ENCODE results near the gene CFAP298.
"Not testable (repeated sequence)": the region's sequence is repeated elsewhere in the genome, so short reads cannot be mapped to it uniquely, and the experiment has no call there.

Gene CFAP298

GRCh38 chr21:32566741-32567389 lies 45.3 kb downstream of the CFAP298 start:
- no peak for DNase-seq (ENCODE audit: low read depth)

GRCh38 chr21:32565856-32566465 lies 46.2 kb downstream of the CFAP298 start:
- DNase-seq (ENCODE audit: low read depth) = peak; percentile 31

- DNase-seq (ENCODE audit: low read depth) = no peak
Measured at GRCh38 chr21:32562915-32563314, 49.3 kb downstream of the CFAP298 start.

- peak; percentile 82 for DNase-seq (ENCODE audit: low read depth)
Measured at GRCh38 chr21:32562426-32562825, 49.8 kb downstream of the CFAP298 start.

GRCh38 chr21:32561476-32561875 lies 50.7 kb downstream of the CFAP298 start:
- DNase-seq (ENCODE audit: low read depth) = not testable (repeated sequence)

GRCh38 chr21:32560896-32561295 lies 51.3 kb downstream of the CFAP298 start:
- DNase-seq (ENCODE audit: low read depth) = no peak

GRCh38 chr21:32559006-32559610 lies 53.1 kb downstream of the CFAP298 start:
- no peak for DNase-seq (ENCODE audit: low read depth)

- no peak for DNase-seq (ENCODE audit: low read depth)
Measured at GRCh38 chr21:32558106-32558505, 54.1 kb downstream of the CFAP298 start.

- DNase-seq (ENCODE audit: low read depth) = no peak
Measured at GRCh38 chr21:32554832-32555638, 57.1 kb downstream of the CFAP298 start.

- no peak for DNase-seq (ENCODE audit: low read depth)
Measured at GRCh38 chr21:32549886-32550285, 62.3 kb downstream of the CFAP298 start.

- DNase-seq (ENCODE audit: low read depth) = no peak
Measured at GRCh38 chr21:32549440-32549839, 62.7 kb downstream of the CFAP298 start.

All from iris pigment epithelial cell (primary cell).